ENCODE results near the gene GDF15. TPM values are rescaled to one million over a fixed set of nuclear protein-coding genes. Genes with fewer than 3 reads are reported as not detected.

Gene GDF15
- total and polyA plus RNA-seq, 4 experiments from 2014 or later: 1.2 TPM; not detected in 2

- Mint-ChIP-seq H3K4me1 (peaks cover 37 to 58% (median 45%) of the 10 kb centered on the region in 4 donors), H3K27ac (peak overlapping the region; percentile 48 to 88 (median 72)), H3K36me3 (peaks cover 0 to 5% of the 10 kb centered on the region in 2 donors), H3K9me3 (peaks cover 0 to 5% (median 0%) of the 10 kb centered on the region in 8 donors), H3K27me3 (peaks cover 3 to 5% of the 10 kb centered on the region in 2 donors), H3K4me3 (peak overlapping the region in 7 of 8 donors; percentile 4 to 65 (median 59))
- no peaks in the 10 kb centered on the region for H3K36me3 ChIP-seq (ENCODE audit: insufficient read depth, low read length)
- no peak for DNase-seq
- H3K27me3 ChIP-seq (ENCODE audit: insufficient read depth, low read length): no peaks in the 10 kb centered on the region
- ChIA-PET POLR2A (ENCODE audit: partially characterized antibody) (interaction anchor here (0.5 to 13.3 kb wide), 8 partner anchors 8 to 429 kb away, joined by 3 to 238 read pairs (median 4); partner anchors contain the start of genes ISYNA1, JUND, REX1BD and UPF1), CTCF (ENCODE audit: partially characterized antibody) (interaction anchor here (0.9 to 6.9 kb wide), 9 partner anchors 25 to 222 kb away, joined by 3 to 92 read pairs (median 5); partner anchors contain the start of gene MPV17L2)
- no peak overlapping the region for H3K4me3 ChIP-seq (ENCODE audit: low read length in 2 of 2)
- peak overlapping the region; percentile 9 for H3K27ac ChIP-seq (ENCODE audit: low read depth, low read length)
- peaks cover 52% of the 10 kb centered on the region for H3K4me1 ChIP-seq (ENCODE audit: insufficient read depth, low read length)
- intact Hi-C loops (cut with micrococcal nuclease): loop anchor here (5.0 to 10.0 kb wide), 3 partner anchors 87 to 410 kb away; partner anchors contain the start of genes ARRDC2 and MAST3
- no peaks in the 10 kb centered on the region for H3K9me3 ChIP-seq (ENCODE audit: control insufficient read depth in 1 of 2, low read length in 2 of 2)
Observed at GRCh38 chr19:18414504-18415177, 28.7 kb downstream of the GDF15 start.

GRCh38 chr19:18415178-18415867, 29.4 kb downstream of the GDF15 start:
- Histone ChIP-seq H3K36me3 (ENCODE audit: insufficient read depth, low read length) (no peaks in the 10 kb centered on the region), H3K4me1 (ENCODE audit: insufficient read depth, low read length) (peaks cover 52% of the 10 kb centered on the region), H3K27ac (ENCODE audit: low read depth, low read length) (peak overlapping the region; percentile 9), H3K9me3 (ENCODE audit: control insufficient read depth in 1 of 2, low read length in 2 of 2) (no peaks in the 10 kb centered on the region), H3K27me3 (ENCODE audit: insufficient read depth, low read length) (no peaks in the 10 kb centered on the region), H3K4me3 (ENCODE audit: low read length in 2 of 2) (no peak overlapping the region)
- intact Hi-C loops (cut with micrococcal nuclease): loop anchor here (5.0 to 10.0 kb wide), 3 partner anchors 88 to 411 kb away; partner anchors contain the start of genes ARRDC2 and MAST3
- Mint-ChIP-seq H3K9me3 (peaks cover 0 to 5% (median 0%) of the 10 kb centered on the region in 8 donors), H3K27ac (peak overlapping the region in 6 of 7 donors; percentile 72 to 93 (median 90)), H3K27me3 (peaks cover 3 to 5% of the 10 kb centered on the region in 2 donors), H3K4me3 (peak overlapping the region in 7 of 8 donors; percentile 9 to 78 (median 63)), H3K36me3 (peaks cover 0 to 7% of the 10 kb centered on the region in 2 donors), H3K4me1 (peaks cover 39 to 61% (median 48%) of the 10 kb centered on the region in 4 donors)
- CTCF ChIA-PET (ENCODE audit: partially characterized antibody): interaction anchor here (1.2 to 6.9 kb wide), 6 partner anchors 26 to 223 kb away, joined by 4 to 92 read pairs (median 6); partner anchors contain the start of gene MPV17L2
- POLR2A ChIA-PET (ENCODE audit: partially characterized antibody): interaction anchor here (1.1 to 13.3 kb wide), 7 partner anchors 8 to 174 kb away, joined by 3 to 238 read pairs (median 16); partner anchors contain the start of genes ISYNA1, JUND and REX1BD
- DNase-seq: no peak

DNA sequence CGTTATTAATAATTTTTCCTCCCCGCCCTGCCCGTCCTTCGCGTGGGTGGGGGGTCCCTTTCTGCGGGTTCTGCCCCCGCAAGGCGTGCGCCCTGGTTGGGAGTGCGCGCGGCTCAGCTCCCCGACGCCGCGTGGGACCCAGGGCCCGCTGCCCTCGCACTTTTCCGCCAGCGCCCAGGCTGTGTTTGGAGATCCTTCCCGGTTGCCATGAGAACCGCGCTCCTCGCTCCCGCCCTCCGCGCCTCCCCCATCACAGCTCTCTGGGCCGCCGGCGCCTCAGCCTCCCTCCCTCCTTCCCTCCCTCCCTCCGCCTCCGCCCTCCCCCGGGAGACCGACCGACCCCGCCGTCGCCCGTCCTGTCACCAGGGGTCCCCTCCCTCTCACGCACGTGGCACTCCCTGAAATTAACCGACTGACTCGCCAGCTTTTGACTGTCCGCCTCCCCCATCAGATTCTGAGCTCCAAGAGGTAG, 30.9 kb downstream of the GDF15 start:
- peaks cover 2 to 5% of the 10 kb centered on the region in 2 donors for H3K27me3 Mint-ChIP-seq
- ChIA-PET CTCF (ENCODE audit: partially characterized antibody) (interaction anchor here (0.6 to 1.7 kb wide), 10 partner anchors 22 to 258 kb away, joined by 3 to 7 read pairs (median 3); no protein-coding TSS in a partner anchor), POLR2A (ENCODE audit: partially characterized antibody) (interaction anchor here (1.0 to 13.3 kb wide), 8 partner anchors 8 to 193 kb away, joined by 3 to 238 read pairs (median 4); partner anchors contain the start of genes ISYNA1, JUND and KXD1)
- peak overlapping the region; percentile 59 to 83 (median 78) for H3K4me3 Mint-ChIP-seq
- peaks cover 47 to 70% (median 56%) of the 10 kb centered on the region in 4 donors for H3K4me1 Mint-ChIP-seq
- peak overlapping the region; percentile 56 for H3K27ac ChIP-seq (ENCODE audit: low read depth, low read length)
- H3K4me3 ChIP-seq (ENCODE audit: low read length in 2 of 2): peak overlapping the region in 1 of 2 donors; percentile 38
- no peaks in the 10 kb centered on the region for H3K9me3 ChIP-seq (ENCODE audit: control insufficient read depth in 1 of 2, low read length in 2 of 2)
- peak overlapping the region; percentile 71 to 93 (median 90) for H3K27ac Mint-ChIP-seq
- peak; percentile 64 to 80 (median 65) for DNase-seq
- H3K4me1 ChIP-seq (ENCODE audit: insufficient read depth, low read length): peaks cover 66% of the 10 kb centered on the region
- H3K36me3 Mint-ChIP-seq: peaks cover 0 to 8% of the 10 kb centered on the region in 2 donors
- intact Hi-C loops (cut with micrococcal nuclease): loop anchor here (5.0 to 10.0 kb wide), 3 partner anchors 90 to 412 kb away; partner anchors contain the start of genes ARRDC2 and MAST3
- H3K36me3 ChIP-seq (ENCODE audit: insufficient read depth, low read length): no peaks in the 10 kb centered on the region
- H3K27me3 ChIP-seq (ENCODE audit: insufficient read depth, low read length): no peaks in the 10 kb centered on the region
- H3K9me3 Mint-ChIP-seq: peaks cover 0 to 5% (median 0%) of the 10 kb centered on the region in 8 donors

DNA sequence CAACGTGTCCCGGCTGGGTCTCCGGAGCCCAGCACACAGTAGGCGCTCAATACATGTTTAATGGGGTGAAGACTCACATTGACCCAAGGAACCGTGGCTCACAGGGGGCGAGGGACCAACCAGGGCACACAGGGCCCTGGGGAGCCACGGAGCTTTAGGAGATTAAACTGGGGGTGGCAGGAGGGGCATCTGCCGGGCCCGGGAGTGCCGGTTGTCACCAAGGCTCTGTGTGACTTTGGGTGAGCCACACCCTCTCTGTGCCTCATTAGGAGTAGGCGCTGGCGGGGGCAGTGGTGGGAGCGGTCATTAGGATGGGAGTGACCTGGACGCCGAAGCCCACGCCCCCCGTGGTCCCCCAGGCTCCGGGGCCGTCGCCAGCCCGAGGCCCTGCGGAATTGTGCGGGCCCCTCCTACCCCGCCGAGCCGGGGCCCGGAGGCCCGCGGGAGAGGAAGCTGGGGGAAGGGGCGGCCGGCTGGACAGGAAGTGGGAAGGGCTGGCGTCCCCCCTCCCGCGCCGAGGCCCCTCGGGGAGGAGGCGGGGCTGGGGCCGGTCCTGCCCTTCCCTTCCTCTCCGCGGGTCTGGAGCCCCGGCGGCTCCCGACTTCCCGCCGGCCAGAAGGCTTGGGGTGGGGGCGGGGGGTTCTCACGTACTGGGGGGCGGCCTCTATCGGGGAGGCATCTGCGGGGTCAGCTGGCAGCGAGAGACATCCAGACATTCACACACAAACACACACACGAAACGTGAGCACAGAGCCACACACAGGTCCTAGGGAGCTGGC, 31.5 kb downstream of the GDF15 start:
- peaks cover 2 to 5% of the 10 kb centered on the region in 2 donors for H3K27me3 Mint-ChIP-seq
- peaks cover 51 to 76% (median 62%) of the 10 kb centered on the region in 4 donors for H3K4me1 Mint-ChIP-seq
- peak overlapping the region; percentile 79 to 90 (median 86) for H3K4me3 Mint-ChIP-seq
- H3K4me1 ChIP-seq (ENCODE audit: insufficient read depth, low read length): peaks cover 72% of the 10 kb centered on the region
- intact Hi-C loops (cut with micrococcal nuclease): loop anchor here (2.0 to 10.0 kb wide), 4 partner anchors 23 to 413 kb away; partner anchors contain the start of genes ARRDC2 and MAST3
- no peaks in the 10 kb centered on the region for H3K27me3 ChIP-seq (ENCODE audit: insufficient read depth, low read length)
- POLR2A ChIA-PET (ENCODE audit: partially characterized antibody): interaction anchor here (1.0 to 13.3 kb wide), 11 partner anchors 8 to 327 kb away, joined by 3 to 238 read pairs (median 4); partner anchors contain the start of genes ISYNA1, JUND, KXD1 and REX1BD
- H3K27ac ChIP-seq (ENCODE audit: low read depth, low read length): peak overlapping the region; percentile 56
- CTCF ChIA-PET (ENCODE audit: partially characterized antibody): interaction anchor here (0.6 to 3.0 kb wide), 11 partner anchors 8 to 258 kb away, joined by 3 to 15 read pairs (median 3); no protein-coding TSS in a partner anchor
- peak overlapping the region in 1 of 2 donors; percentile 42 for H3K4me3 ChIP-seq (ENCODE audit: low read length in 2 of 2)
- H3K27ac Mint-ChIP-seq: peak overlapping the region; percentile 90 to 97 (median 96)
- H3K36me3 ChIP-seq (ENCODE audit: insufficient read depth, low read length): no peaks in the 10 kb centered on the region
- no peaks in the 10 kb centered on the region for H3K9me3 ChIP-seq (ENCODE audit: control insufficient read depth in 1 of 2, low read length in 2 of 2)
- H3K36me3 Mint-ChIP-seq: peaks cover 0 to 8% of the 10 kb centered on the region in 2 donors
- peak in 1 of 5 donors; percentile 55 for DNase-seq
- peaks cover 0 to 5% (median 0%) of the 10 kb centered on the region in 8 donors for H3K9me3 Mint-ChIP-seq

- ChIA-PET POLR2A (ENCODE audit: partially characterized antibody) (interaction anchor here (0.7 to 13.3 kb wide), 13 partner anchors 9 to 327 kb away, joined by 3 to 238 read pairs (median 4); partner anchors contain the start of genes ISYNA1, JUND, REX1BD and UBA52), CTCF (ENCODE audit: partially characterized antibody) (interaction anchor here (1.1 to 5.0 kb wide), 6 partner anchors 8 to 210 kb away, joined by 3 to 29 read pairs (median 4); partner anchors contain the start of gene JUND)
- peak overlapping the region; percentile 56 for H3K27ac ChIP-seq (ENCODE audit: low read depth, low read length)
- peak overlapping the region; percentile 79 to 90 (median 86) for H3K4me3 Mint-ChIP-seq
- H3K27me3 ChIP-seq (ENCODE audit: insufficient read depth, low read length): no peaks in the 10 kb centered on the region
- H3K36me3 ChIP-seq (ENCODE audit: insufficient read depth, low read length): no peaks in the 10 kb centered on the region
- peaks cover 2 to 5% of the 10 kb centered on the region in 2 donors for H3K27me3 Mint-ChIP-seq
- DNase-seq: peak in 1 of 5 donors; percentile 43
- peaks cover 0 to 10% of the 10 kb centered on the region in 2 donors for H3K36me3 Mint-ChIP-seq
- peaks cover 79% of the 10 kb centered on the region for H3K4me1 ChIP-seq (ENCODE audit: insufficient read depth, low read length)
- peak overlapping the region; percentile 23 to 42 for H3K4me3 ChIP-seq (ENCODE audit: low read length in 2 of 2)
- peaks cover 56 to 82% (median 68%) of the 10 kb centered on the region in 4 donors for H3K4me1 Mint-ChIP-seq
- peaks cover 0 to 5% (median 0%) of the 10 kb centered on the region in 8 donors for H3K9me3 Mint-ChIP-seq
- H3K9me3 ChIP-seq (ENCODE audit: control insufficient read depth in 1 of 2, low read length in 2 of 2): no peaks in the 10 kb centered on the region
- intact Hi-C loops (cut with micrococcal nuclease): loop anchor here (2.0 to 10.0 kb wide), 4 partner anchors 23 to 413 kb away; partner anchors contain the start of genes ARRDC2 and MAST3
- H3K27ac Mint-ChIP-seq: peak overlapping the region; percentile 90 to 97 (median 96)
Observed at GRCh38 chr19:18418029-18418482, 32.1 kb downstream of the GDF15 start.
